Activated CD8-positive, alpha-beta T cell treated with anti-CD3 and anti-CD28 coated beads for 36 hours (primary cell): ENCODE data around the gene PEPD. TPM values are rescaled to one million over a fixed set of nuclear protein-coding genes. Genes with fewer than 3 reads are reported as not detected.

Experiments
- ATAC-seq: fragments of 200-7000 bp; cut with Tn5 transposase; one replicate; pipeline ENCODE4 v1.10.0; 2021; ENCODE audit warnings: mild to moderate bottlenecking, moderate library complexity
- CTCF ChIA-PET: fragments of 350-600 bp; sonication (Branson Sonifier 250); formaldehyde crosslinking; loops from one replicate; lab custom pipeline; 2021; ENCODE audit warnings: antibody characterized with exemption; lab: Charles Lee
- POLR2A ChIA-PET: fragments of 350-600 bp; sonication (Branson Sonifier 250); formaldehyde crosslinking; loops from one replicate; lab custom pipeline; 2021; ENCODE audit warnings: antibody characterized with exemption; lab: Charles Lee
- DNase-seq: peaks from one replicate; pipeline ENCODE4 v3.0.0-alpha.2; 2020
- H3K27ac Mint-ChIP-seq: one replicate; pipeline ENCODE4 v1.8.0; 2021; ENCODE audit warnings: mild to moderate bottlenecking, mixed read lengths
- H3K27me3 Mint-ChIP-seq: one replicate; pipeline ENCODE4 v1.8.0; 2021; ENCODE audit warnings: mixed read lengths
- H3K36me3 Mint-ChIP-seq: one replicate; pipeline ENCODE4 v1.8.0; 2021; ENCODE audit warnings: low read depth, mixed read lengths
- H3K4me1 Mint-ChIP-seq: one replicate; pipeline ENCODE4 v1.8.0; 2021; ENCODE audit warnings: low read depth, mixed read lengths
- H3K4me3 Mint-ChIP-seq: one replicate; pipeline ENCODE4 v1.8.0; 2021; ENCODE audit warnings: mild to moderate bottlenecking, moderate library complexity, mixed read lengths
- H3K9me3 Mint-ChIP-seq: one replicate; pipeline ENCODE4 v1.8.0; 2021; ENCODE audit warnings: mixed read lengths
- CTCF ChIP-seq: fragments of 200-600 bp; IDR thresholded peaks from one replicate; pipeline ENCODE4 v1.8.0; 2022; ENCODE audit warnings: antibody characterized with exemption, mild to moderate bottlenecking
- intact Hi-C: fragments of 100-400 bp; cut with micrococcal nuclease; formaldehyde crosslinking; loops from one replicate; pipeline ENCODE4 v1.10.0; 2022
- total RNA-seq, 2 experiments: library from RNA; stranded (reverse); gene quantifications; one replicate each; pipeline ENCODE4 v1.2.3, GENCODE V29; 2021

PEPD gene
- total RNA-seq, 2 experiments from 2014 or later: 32.6 to 34.6 TPM

DNA sequence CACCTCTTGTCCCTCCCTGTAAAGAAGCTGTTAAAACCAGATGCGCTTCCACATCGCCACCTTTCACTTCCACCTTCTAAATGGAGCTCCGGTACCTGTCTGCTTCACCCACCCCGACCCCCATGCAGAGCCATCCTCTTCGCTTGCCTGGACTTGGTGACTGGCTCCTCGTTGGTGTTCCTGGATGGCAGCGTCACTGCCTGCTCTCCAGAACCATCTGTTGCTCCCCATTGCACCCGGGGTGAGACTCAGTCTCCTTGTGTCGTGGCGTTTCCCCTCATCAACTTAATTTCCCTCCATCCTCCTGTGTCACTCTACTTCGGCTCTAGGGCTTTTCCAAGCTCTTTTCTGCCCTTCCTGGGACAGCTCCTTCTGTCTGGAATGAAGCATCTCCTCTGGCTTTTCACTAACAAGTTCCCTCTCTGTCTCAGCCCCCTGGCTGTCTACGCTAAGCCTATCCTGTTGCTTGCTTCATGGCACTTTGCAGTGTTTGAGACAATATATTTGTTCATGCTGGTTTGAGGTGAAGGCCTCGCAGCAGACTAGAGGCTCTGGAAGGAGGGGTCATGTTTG is 137.8 kb downstream of the PEPD start:
- no peak for DNase-seq
- intact Hi-C loops: no loop called here
- no peak overlapping the region for H3K4me3 Mint-ChIP-seq

DNA sequence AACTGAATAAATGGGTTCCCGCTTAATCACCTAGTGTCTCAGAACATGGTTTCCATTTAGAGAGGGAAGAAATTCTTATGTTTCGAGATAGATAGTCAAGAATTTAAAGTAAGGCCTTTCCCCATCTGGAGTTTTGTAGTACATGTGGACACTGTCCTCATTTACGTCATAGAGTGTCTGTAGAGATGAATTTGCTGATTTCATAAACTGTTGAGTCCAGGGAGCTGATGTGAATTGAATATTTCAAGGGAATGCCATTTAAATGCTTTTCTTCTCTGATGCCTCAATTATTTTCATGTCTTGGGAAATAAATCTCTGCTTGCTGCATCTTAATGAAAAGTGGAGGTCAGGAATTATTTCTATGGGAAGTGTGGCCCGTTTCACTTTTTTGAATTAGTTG is 138.6 kb downstream of the PEPD start:
- H3K36me3 Mint-ChIP-seq: peaks cover 26% of the 10 kb centered on the region
- CTCF ChIA-PET: interaction anchor here (1.2 to 2.4 kb wide), 4 partner anchors 24 to 137 kb away, joined by 3 to 6 read pairs (median 4); no protein-coding TSS in a partner anchor

More for the DNA sequence above, 137.8 kb downstream of the PEPD start:
- Mint-ChIP-seq H3K9me3 (no peaks in the 10 kb centered on the region), H3K4me1 (peaks cover 19% of the 10 kb centered on the region), H3K27me3 (no peaks in the 10 kb centered on the region), H3K27ac (no peak overlapping the region), H3K36me3 (peaks cover 24% of the 10 kb centered on the region)
- ChIA-PET POLR2A (interaction anchor here (0.5 to 0.9 kb wide), 2 partner anchors 82 to 980 kb away, joined by 3 read pairs; partner anchors contain the start of gene CEBPA), CTCF (interaction anchor here (1.2 to 1.3 kb wide), 2 partner anchors 23 to 138 kb away, joined by 3 to 4 read pairs; no protein-coding TSS in a partner anchor)
- no peak for ATAC-seq
- no peak for TF ChIP-seq CTCF

GRCh38 chr19:33382006-33382405 is 139.6 kb downstream of the PEPD start:
- no peaks in the 10 kb centered on the region for H3K27me3 Mint-ChIP-seq
- H3K9me3 Mint-ChIP-seq: no peaks in the 10 kb centered on the region
- H3K4me3 Mint-ChIP-seq: no peak overlapping the region
- DNase-seq (no peak), ATAC-seq (no peak)
- H3K27ac Mint-ChIP-seq: peak overlapping the region; percentile 45
- CTCF ChIA-PET: interaction anchor here (0.8 to 2.4 kb wide), 5 partner anchors 30 to 238 kb away, joined by 3 to 6 read pairs (median 4); no protein-coding TSS in a partner anchor
- TF ChIP-seq CTCF: no peak
- H3K4me1 Mint-ChIP-seq: peaks cover 34% of the 10 kb centered on the region
- peaks cover 30% of the 10 kb centered on the region for H3K36me3 Mint-ChIP-seq
- POLR2A ChIA-PET: interaction anchor here (0.5 to 1.2 kb wide), 3 partner anchors 8 to 114 kb away, joined by 3 read pairs; partner anchors contain the start of gene CEBPG
- intact Hi-C loops: no loop called here

More for the DNA sequence above, 138.6 kb downstream of the PEPD start:
- H3K4me1 Mint-ChIP-seq: peaks cover 26% of the 10 kb centered on the region
- intact Hi-C loops: no loop called here
- DNase-seq: no peak
- TF ChIP-seq CTCF: no peak
- POLR2A ChIA-PET: interaction anchor here (0.6 to 1.2 kb wide), 3 partner anchors 9 to 115 kb away, joined by 3 read pairs; partner anchors contain the start of genes CEBPA and CEBPG
- H3K9me3 Mint-ChIP-seq: no peaks in the 10 kb centered on the region
- no peaks in the 10 kb centered on the region for H3K27me3 Mint-ChIP-seq
- ATAC-seq: no peak
- H3K27ac Mint-ChIP-seq: no peak overlapping the region
- no peak overlapping the region for H3K4me3 Mint-ChIP-seq

DNA sequence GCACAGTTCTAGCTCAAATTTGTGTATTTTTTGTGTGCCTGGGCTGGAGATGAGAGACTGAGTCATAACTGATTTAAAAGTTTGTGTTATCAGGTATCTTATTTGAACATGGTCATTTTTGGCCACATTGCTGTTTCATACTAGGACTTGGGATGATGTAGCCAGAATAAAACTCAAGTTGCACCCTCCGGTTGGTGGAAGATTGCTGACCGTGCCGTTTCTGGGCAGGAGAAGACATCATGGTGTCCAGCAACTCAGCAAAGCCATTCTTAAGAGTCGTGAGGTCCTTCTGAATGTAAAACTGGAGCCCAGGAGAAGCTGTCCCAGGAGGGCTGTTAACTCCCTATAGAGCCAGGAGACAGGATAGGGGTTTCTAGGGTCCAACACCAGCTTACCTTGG is 140.5 kb downstream of the PEPD start:
- intact Hi-C loops: no loop called here

More for the DNA sequence above, 140.5 kb downstream of the PEPD start:
- peaks cover 35% of the 10 kb centered on the region for H3K36me3 Mint-ChIP-seq
- H3K4me1 Mint-ChIP-seq: peaks cover 43% of the 10 kb centered on the region
- no peaks in the 10 kb centered on the region for H3K9me3 Mint-ChIP-seq
- ATAC-seq (no peak), DNase-seq (no peak)
- no peak overlapping the region for H3K27ac Mint-ChIP-seq
- CTCF ChIA-PET: interaction anchor here (0.8 to 2.4 kb wide), 5 partner anchors 31 to 237 kb away, joined by 3 to 6 read pairs (median 4); no protein-coding TSS in a partner anchor
- H3K4me3 Mint-ChIP-seq: no peak overlapping the region
- POLR2A ChIA-PET: no interaction called here
- no peak for TF ChIP-seq CTCF
- H3K27me3 Mint-ChIP-seq: no peaks in the 10 kb centered on the region
